Inflammatory macrophage (primary cell): Measurements from ENCODE around the gene BBS9.

Experiments used
- DNase-seq, 2 donors: peaks; one replicate each; pipeline ENCODE4 v3.0.0-alpha.2; 2020 to 2022

Gene BBS9

GRCh38 chr7:33559324-33559710 lies 430.0 kb downstream of the BBS9 start:
- DNase-seq: no peak

- DNase-seq: no peak
Measured at GRCh38 chr7:33562996-33563395, 433.6 kb downstream of the BBS9 start.

DNA sequence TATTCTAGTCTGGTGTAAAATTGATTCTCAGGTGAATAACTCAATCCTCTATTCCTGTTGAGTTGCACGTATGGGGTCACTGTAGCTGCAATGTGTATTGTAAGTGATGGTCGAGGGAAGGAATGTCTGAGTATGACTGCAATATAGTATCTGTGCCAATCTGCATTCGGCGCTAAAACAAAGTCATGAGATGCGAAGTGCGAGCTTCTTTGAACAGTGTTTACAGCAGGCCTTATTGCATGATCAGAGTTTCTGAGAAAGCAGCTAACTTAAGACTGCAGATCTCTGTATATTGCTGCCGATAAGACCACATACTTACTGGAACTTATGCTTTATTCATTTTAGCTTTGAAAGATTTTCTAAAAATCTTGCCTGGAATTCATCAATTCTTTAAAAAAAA lies 434.3 kb downstream of the BBS9 start:
- no peak for DNase-seq

GRCh38 chr7:33578166-33578565 lies 448.8 kb downstream of the BBS9 start:
- no peak for DNase-seq

DNA sequence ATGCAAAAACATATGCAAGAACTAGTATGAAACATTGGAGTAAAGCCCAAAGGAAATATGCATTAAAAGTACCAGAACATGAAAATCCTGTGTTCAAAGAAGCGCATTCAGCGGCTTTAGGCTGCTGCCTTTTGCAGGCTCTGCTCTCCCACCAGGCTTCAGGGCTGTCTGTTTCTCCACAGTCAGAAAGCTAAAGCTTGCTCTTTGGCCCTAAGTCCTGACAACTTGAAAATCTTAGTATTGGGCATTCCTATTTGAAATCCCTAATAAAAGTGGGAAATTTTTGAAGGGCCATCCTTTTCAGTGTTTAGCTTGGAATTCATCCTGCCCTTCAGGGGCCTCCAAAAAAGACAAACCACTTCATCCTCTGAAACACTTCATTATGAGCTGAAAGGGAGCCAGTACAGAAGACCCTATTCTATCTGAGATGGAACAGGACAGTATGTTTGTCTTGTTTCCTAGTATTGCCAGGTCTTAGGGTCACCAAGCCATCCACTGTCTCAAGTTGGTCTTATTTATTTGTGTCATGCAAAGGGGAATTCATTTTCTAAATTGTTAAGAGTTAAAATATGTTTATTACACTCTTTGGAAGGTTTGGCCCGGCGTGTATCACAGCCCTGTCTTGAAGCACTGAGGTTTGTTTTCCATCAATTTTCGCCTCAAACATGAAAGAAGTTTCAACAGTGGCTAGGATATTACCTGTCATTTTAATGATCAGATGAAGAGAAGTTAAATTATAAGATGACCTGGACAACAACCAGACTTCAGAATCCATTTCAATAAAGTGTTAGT lies 449.7 kb downstream of the BBS9 start:
- DNase-seq: no peak

GRCh38 chr7:33579673-33579960 lies 450.3 kb downstream of the BBS9 start:
- no peak for DNase-seq

GRCh38 chr7:33581236-33581635 lies 451.9 kb downstream of the BBS9 start:
- no peak for DNase-seq

- DNase-seq: no peak
Measured at GRCh38 chr7:33582104-33582503, 452.7 kb downstream of the BBS9 start.

- no peak for DNase-seq
Measured at GRCh38 chr7:33582533-33582932, 453.2 kb downstream of the BBS9 start.

DNA sequence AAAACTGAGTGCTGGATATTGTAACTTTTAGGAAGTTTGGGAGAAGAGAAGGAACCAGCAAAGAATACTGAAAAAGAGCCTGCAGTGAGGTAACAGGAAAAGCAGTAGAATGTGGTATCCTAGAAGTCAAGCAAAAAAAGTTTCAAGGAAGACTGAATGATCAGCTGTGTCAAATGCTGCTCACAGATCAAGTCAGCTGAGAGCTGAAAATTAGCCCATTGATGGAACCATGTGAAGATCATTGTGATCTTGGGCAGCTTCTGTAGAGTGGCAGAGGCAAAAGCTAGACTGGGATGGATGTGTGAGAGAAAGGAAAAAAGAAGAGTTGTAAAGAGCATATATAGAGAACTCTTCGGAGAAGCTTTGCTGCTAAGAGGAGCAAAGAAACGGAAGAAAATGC lies 460.5 kb downstream of the BBS9 start:
- DNase-seq: no peak

GRCh38 chr7:33590916-33591315 lies 461.6 kb downstream of the BBS9 start:
- no peak for DNase-seq

GRCh38 chr7:33591490-33591889 lies 462.1 kb downstream of the BBS9 start:
- peak in 1 of 2 donors; percentile 4 for DNase-seq

DNA sequence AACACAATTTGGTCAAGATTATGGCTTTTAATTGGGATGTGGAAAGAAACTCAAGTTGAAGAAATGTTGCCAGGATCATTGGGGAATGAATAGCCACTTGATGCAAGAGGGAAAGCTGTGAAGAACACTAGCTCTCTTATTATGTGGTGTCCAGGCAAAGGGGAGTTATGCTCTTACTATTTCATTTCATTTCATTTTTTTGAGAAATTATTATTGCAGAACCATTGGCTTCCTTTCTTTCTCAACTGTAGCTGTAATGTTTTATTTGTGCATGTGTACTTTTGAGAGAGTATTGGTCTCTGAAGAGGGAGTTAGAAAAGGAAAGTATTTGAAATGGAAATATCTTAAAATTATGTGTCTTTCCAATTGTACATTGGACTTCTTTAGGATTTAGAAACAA lies 463.4 kb downstream of the BBS9 start:
- DNase-seq: no peak

GRCh38 chr7:33593611-33594010 lies 464.2 kb downstream of the BBS9 start:
- DNase-seq: no peak

- no peak for DNase-seq
Measured at GRCh38 chr7:33596686-33597085, 467.3 kb downstream of the BBS9 start.

DNA sequence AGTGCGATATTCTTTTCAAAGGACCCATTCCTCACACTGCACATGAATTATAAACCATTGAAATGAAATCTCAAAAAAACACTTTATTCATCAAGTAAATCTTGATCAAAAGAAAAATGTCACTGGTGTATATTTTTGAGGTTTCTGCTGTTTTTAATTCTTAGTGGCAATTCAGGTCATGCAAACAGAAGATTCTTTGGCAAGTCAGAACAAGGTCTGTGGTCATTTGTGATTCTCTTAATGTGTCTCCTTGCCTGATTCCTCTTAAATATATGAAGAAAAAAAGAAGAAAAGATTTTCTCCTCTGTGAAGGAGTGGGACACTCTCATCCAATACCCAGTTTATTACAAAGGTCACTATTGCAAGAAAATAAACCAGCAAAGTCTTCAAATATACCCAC lies 467.8 kb downstream of the BBS9 start:
- DNase-seq: no peak

- DNase-seq: no peak
Measured at GRCh38 chr7:33601101-33601500, 471.7 kb downstream of the BBS9 start.

DNA sequence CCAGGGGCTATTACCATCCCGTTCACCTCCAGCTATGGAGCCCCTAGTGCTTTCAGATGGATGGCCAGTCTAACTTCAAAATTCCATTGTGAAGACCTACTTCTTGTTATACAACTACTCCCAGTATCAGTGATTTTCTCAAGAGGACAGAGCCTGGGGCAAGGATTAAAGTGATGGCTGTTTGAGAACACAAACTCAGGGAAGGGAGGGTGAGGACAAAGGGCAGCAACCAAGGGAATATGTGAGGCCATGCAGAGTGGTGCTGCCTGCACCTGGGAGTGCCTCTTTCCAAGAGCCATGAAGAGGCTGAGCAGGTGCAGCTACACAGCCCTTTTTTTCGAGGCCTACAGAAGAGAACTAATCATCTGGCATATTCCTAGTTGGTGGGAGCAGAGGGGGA lies 472.5 kb downstream of the BBS9 start:
- DNase-seq: no peak

DNA sequence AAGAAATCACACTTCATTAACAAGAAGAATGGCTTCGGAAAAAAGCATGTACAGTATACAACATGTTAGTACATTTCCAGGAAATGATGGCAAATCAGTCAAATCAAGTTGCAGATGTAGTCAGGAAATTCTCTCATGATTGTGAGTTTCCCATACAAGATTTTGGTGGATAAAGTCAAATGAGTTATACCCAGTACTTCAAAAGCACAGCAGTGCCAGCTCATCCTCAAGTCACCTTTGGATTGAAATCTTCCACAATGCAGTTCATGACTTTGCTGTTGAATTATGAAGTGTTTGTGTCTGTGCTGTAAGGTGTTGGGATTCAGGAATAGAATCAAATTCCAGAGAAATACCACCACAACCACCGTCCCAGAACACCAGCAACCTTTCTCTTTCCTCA lies 474.7 kb downstream of the BBS9 start:
- DNase-seq: no peak

DNA sequence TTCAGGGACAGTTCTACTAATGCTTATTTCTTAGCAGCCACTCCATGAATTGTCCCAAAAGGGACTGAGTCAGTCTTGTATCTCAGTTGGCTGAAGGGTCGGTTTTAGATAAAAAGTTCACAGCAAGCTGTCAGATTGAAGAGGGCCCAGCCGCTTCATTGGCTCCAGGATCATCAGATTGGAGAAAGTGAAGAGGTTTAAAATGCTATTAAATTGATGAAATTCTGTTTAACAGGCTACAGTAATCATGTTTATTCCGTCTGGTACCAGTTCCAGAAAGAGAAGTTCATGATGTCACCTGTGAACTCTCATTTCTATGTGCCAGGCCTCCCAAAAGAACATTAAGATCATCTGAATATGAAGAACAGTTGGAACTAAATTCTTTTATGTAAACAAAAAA lies 481.6 kb downstream of the BBS9 start:
- DNase-seq: no peak

DNA sequence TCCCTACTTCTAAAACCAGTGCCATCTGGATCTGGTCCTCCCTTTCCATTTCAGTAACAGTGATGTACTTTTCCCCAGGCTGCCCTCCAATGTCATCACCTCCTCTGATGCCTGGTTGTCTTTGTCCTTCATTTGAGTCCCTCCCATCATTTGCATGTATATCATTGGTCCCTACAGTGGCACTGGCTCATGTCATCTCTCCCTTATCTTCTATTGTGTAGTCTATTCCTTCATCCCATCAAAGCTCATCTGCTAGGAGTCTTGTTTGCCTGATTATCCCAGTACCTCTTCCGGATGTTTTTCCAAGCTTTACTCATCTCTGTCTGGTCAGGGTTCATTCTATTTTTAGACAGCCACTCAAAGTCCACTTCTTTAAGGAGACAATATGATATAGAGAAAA lies 483.1 kb downstream of the BBS9 start:
- no peak for DNase-seq

GRCh38 chr7:33614357-33615117 lies 485.2 kb downstream of the BBS9 start:
- DNase-seq: no peak

DNA sequence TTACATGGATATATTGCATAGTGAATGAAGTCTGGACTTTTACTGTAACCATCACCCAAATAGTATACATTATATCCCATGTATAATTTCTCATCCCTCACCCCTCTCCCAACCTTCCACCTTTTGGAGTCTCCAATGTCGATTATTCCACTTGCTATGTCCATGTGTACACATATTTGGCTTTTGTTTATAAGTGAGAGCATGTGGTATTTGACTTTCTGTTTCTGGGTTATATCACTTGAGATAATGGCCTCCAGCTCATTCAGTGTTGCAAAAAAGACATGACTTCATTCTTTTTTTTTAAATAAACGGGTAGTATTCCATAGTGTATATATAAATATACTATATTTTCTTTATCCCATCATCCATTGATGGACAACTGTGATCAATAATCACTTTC lies 487.4 kb downstream of the BBS9 start:
- no peak for DNase-seq

GRCh38 chr7:33619264-33619663 lies 489.9 kb downstream of the BBS9 start:
- no peak for DNase-seq

DNA sequence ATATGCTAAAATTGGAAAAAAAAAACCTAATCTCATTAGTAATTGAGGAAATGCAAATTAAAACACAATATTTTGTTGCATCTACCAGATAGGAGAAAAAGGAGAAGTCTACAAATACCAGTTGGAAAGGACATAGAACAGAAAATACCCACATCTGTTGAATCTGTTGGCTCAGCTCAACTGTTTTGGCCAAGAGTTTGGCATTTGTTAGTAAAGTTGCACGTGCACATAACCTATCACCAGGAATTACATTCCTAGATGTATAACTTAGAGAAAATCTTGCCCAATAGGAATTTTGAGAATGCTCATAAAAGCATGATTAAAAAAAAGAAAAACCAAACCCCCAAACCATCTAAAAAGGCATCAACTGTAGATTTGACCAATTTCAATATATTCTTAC lies 493.9 kb downstream of the BBS9 start:
- no peak for DNase-seq
